ENCODE measurements around the gene ZNF586. TPM values are rescaled to one million over a fixed set of nuclear protein-coding genes. Genes with fewer than 3 reads are reported as not detected.
A peak's percentile ranks its signal among the peaks of the same experiment; 100 is the strongest.

Gene ZNF586
- total and polyA plus RNA-seq, 10 of the 15 experiments (the other 5 are each of a cell fraction or from before 2014, with no cell fraction given) = 3.9 to 24.2 (median 15.0) TPM

DNA sequence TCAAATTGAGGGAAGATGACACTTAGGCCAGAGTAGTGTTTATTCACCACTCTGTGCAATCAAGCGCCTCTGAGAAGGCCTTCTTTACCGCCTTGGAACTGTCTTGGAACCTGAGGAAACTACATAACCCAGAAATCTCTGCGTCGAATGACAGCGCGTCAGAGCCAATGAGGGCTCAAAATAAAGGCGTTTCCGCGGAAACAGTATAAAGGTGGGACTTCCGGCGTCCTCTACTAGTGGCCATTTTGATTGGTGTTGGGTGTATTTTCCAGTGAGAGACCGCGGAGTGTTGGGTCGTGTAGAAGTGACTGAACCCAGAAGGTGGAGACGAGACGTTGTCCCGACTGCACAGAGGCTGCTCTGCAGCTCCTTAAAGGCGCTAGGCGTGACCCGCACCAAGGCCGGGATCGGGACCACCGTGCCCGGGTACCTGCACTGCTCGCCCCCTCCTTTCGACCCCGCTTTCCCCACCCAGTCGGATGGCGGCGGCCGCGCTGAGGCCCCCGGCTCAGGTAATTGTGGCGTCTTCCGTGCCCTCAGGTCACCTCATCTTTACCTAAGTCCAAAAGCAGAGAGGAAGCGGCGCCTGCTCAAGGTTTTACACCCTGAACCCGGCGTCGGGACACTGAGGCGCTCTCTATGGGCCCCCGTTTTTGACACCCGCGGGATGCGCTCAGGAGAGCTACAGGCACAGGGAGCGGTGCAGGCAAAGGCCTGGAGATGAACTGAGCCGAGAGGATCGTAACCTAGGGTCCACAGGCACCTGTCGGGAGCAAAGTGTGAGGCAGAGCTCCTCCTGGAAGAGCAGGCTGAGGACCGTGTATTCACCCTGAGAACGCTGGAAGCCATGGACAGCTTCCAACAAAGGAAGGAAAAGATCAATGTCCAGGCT, 22.6 kb upstream of the ZNF586 start, which contains the start of gene ZNF776:
Gene ZNF776, plus strand, starts transcription at position 236 of the 892 bp plus-strand sequence. Its CDS starts 244 bp downstream, at position 480.
- H3K9ac ChIP-seq (ENCODE audit: control insufficient read depth, insufficient read depth, low read length) = peak within 1 kb of the TSS; percentile 78
- WGBS (ENCODE audit: insufficient coverage, insufficient replicate concordance, low lambda C conversion rate, missing lambda C conversion rate) = 2% methylated on average over 37 of the region's 51 CpGs
- peak within 1 kb of the TSS; percentile 83 for H3K27ac ChIP-seq (ENCODE audit: control insufficient read depth, insufficient read depth)
- H3K36me3 ChIP-seq (ENCODE audit: control insufficient read depth in 2 of 2, insufficient read depth in 2 of 2, low read length in 1 of 2) = peaks cover 7 to 29% of the 10 kb centered on the region in 2 experiments
- H3K4me1 ChIP-seq (ENCODE audit: control insufficient read depth, insufficient read depth, low read length) = no peaks in the 10 kb centered on the region
- H3K9me3 ChIP-seq (replicated peaks; ENCODE audit: control insufficient read depth, insufficient read depth, low read length) = peaks cover 35% of the 10 kb centered on the region
- peak within 1 kb of the TSS; percentile 96 for H3K4me3 ChIP-seq
- DNase-seq (ENCODE audit: low read depth, low spot score) (peak; percentile 84), ATAC-seq (peak; percentile 99), FAIRE-seq (peak; percentile 92)
- H3K4me2 ChIP-seq (ENCODE audit: control insufficient read depth, insufficient read depth) = peak within 1 kb of the TSS; percentile 85
- H4K20me1 ChIP-seq (ENCODE audit: control insufficient read depth, insufficient read depth) = no peaks in the 10 kb centered on the region
- SMC1A ChIA-PET (ENCODE audit: uncharacterized antibody, unreplicated experiment) = interaction anchor here (0.6 to 1.7 kb wide), 5 partner anchors 9 to 725 kb away, joined by 3 to 7 read pairs (median 3); no protein-coding TSS in a partner anchor
- RAD21 ChIA-PET (ENCODE audit: unreplicated experiment) = interaction anchor here (0.6 to 1.0 kb wide), 2 partner anchors 73 to 210 kb away, joined by 3 to 4 read pairs; no protein-coding TSS in a partner anchor
- intact Hi-C loops (cut with micrococcal nuclease; ENCODE audit: unreplicated experiment) = loop anchor here (2.0 kb wide), 1 partner anchor 532 kb away; the partner anchor contains the start of gene ZNF8
- CTCF ChIA-PET = interaction anchor here (1.2 to 1.6 kb wide), 3 partner anchors 9 to 773 kb away, joined by 3 to 9 read pairs (median 5); partner anchors contain the start of gene ZBTB45
- no peaks in the 10 kb centered on the region for H3K27me3 ChIP-seq (replicated peaks in 1 of 2; ENCODE audit: control insufficient read depth in 2 of 2, insufficient read depth in 2 of 2, low read length in 1 of 2)
- POLR2A ChIA-PET = interaction anchor here (0.5 to 1.2 kb wide), 4 partner anchors 19 to 103 kb away, joined by 3 to 5 read pairs (median 4); partner anchors contain the start of gene ZNF671
- peak within 1 kb of the TSS; percentile 90 for H2AFZ ChIP-seq (ENCODE audit: control insufficient read depth, low read depth, low read length)
- in situ Hi-C loops (cut with MboI) = no loop called here
- BruUV-seq (replicated peaks) = TSS peak; percentile 82
- H3K79me2 ChIP-seq (ENCODE audit: control insufficient read depth, insufficient read depth, low read length) = peaks cover 26% of the 10 kb centered on the region
- TF ChIP-seq, protein P1, sequence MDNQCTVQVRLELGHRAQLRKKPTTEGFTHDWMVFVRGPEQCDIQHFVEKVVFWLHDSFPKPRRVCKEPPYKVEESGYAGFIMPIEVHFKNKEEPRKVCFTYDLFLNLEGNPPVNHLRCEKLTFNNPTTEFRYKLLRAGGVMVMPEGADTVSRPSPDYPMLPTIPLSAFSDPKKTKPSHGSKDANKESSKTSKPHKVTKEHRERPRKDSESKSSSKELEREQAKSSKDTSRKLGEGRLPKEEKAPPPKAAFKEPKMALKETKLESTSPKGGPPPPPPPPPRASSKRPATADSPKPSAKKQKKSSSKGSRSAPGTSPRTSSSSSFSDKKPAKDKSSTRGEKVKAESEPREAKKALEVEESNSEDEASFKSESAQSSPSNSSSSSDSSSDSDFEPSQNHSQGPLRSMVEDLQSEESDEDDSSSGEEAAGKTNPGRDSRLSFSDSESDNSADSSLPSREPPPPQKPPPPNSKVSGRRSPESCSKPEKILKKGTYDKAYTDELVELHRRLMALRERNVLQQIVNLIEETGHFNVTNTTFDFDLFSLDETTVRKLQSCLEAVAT (IDR thresholded peaks at IDR 0.05) = 0 out of 2 replicates have a peak, but pooled peaks have one; percentile 96
- TF ChIP-seq ZNF217 (IDR thresholded peaks at IDR 0.05) (no peak), SMAD5 (IDR thresholded peaks at IDR 0.05; ENCODE audit: low read depth) (peak; percentile 85; the same call in 1 of the 2 replicates), CBFB (IDR thresholded peaks at IDR 0.05; ENCODE audit: low read depth) (peak; percentile 42; the same call in 1 of the 2 replicates), NRF1 (conservative IDR thresholded peaks at IDR 0.05; ENCODE audit: low read depth, low read length) (no peak), GABPA (IDR thresholded peaks at IDR 0.05; ENCODE audit: low read depth) (peak; percentile 98), MTA3 (IDR thresholded peaks at IDR 0.05; ENCODE audit: borderline replicate concordance, low read length) (no peak), YY1 (IDR thresholded peaks at IDR 0.05; ENCODE audit: low read depth, low read length) (peak; percentile 96), PML (IDR thresholded peaks at IDR 0.05; ENCODE audit: low read length) (peak; percentile 46; the same call in 1 of the 2 replicates), IRF4 (IDR thresholded peaks at IDR 0.05; ENCODE audit: low read depth, low read length) (no peak), SPI1 (IDR thresholded peaks at IDR 0.05; ENCODE audit: borderline replicate concordance, insufficient read depth, low read depth, low read length) (no peak), NKRF (conservative IDR thresholded peaks at IDR 0.05) (peak; percentile 38), PAX5 (IDR thresholded peaks at IDR 0.05; ENCODE audit: borderline replicate concordance, low read depth, low read length) (no peak), ZZZ3 (IDR thresholded peaks at IDR 0.05; ENCODE audit: control insufficient read depth, insufficient read length, low read depth) (no peak), NFYA (IDR thresholded peaks at IDR 0.05; ENCODE audit: borderline replicate concordance, low read depth, low read length) (peak; percentile 46; the same call in 1 of the 2 replicates), BRCA1 (IDR thresholded peaks at IDR 0.05; ENCODE audit: low read depth, low read length) (no peak), IKZF2 (IDR thresholded peaks at IDR 0.05) (no peak), KLF5 (IDR thresholded peaks at IDR 0.05; ENCODE audit: partially characterized antibody) (no peak), MTA2 (IDR thresholded peaks at IDR 0.05; ENCODE audit: low read depth) (no peak), SREBF1 (IDR thresholded peaks at IDR 0.05; ENCODE audit: low read length) (no peak)
- TF ChIP-seq, protein P2, sequence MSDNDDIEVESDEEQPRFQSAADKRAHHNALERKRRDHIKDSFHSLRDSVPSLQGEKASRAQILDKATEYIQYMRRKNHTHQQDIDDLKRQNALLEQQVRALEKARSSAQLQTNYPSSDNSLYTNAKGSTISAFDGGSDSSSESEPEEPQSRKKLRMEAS (IDR thresholded peaks at IDR 0.05; ENCODE audit: low read depth, low read length) = 0 out of 2 replicates have a peak, but pooled peaks have one; percentile 14
